Coronary artery (tissue), 2 donors: ENCODE results near the gene CTDSP1.
A peak's percentile ranks its signal among the peaks of the same experiment; 100 is the strongest.

ENCODE experiments used
- DNase-seq: peaks from one replicate; pipeline ENCODE4 v3.0.0-alpha.2; 2017; ENCODE audit warnings: low spot score
- H3K27ac ChIP-seq, 2 donors: fragments of 200-600 bp; sonication (generic); one replicate each; pipeline ENCODE4 v1.5.1; 2016 to 2019
- H3K4me3 ChIP-seq: fragments of 200-600 bp; sonication (generic); 2 replicates; pipeline ENCODE4 v1.5.1; 2016; ENCODE audit warnings: mild to moderate bottlenecking, moderate library complexity
- TF ChIP-seq, protein P1 (sequence below): fragments of 200-600 bp; sonication (generic); IDR thresholded peaks from one replicate; pipeline ENCODE4 v1.5.1; 2019; ENCODE audit warnings: antibody characterized with exemption

The CTDSP1 gene

DNA sequence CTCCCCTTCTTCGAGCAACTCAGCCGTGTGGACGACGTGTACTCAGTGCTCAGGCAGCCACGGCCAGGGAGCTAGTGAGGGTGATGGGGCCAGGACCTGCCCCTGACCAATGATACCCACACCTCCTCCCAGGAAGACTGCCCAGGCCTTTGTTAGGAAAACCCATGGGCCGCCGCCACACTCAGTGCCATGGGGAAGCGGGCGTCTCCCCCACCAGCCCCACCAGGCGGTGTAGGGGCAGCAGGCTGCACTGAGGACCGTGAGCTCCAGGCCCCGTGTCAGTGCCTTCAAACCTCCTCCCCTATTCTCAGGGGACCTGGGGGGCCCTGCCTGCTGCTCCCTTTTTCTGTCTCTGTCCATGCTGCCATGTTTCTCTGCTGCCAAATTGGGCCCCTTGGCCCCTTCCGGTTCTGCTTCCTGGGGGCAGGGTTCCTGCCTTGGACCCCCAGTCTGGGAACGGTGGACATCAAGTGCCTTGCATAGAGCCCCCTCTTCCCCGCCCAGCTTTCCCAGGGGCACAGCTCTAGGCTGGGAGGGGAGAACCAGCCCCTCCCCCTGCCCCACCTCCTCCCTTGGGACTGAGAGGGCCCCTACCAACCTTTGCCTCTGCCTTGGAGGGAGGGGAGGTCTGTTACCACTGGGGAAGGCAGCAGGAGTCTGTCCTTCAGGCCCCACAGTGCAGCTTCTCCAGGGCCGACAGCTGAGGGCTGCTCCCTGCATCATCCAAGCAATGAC lies 4.8 kb downstream of the CTDSP1 start:
- no peak overlapping the region for H3K4me3 ChIP-seq
- peak overlapping the region; percentile 79 to 95 for H3K27ac ChIP-seq
- TF ChIP-seq, protein P1, sequence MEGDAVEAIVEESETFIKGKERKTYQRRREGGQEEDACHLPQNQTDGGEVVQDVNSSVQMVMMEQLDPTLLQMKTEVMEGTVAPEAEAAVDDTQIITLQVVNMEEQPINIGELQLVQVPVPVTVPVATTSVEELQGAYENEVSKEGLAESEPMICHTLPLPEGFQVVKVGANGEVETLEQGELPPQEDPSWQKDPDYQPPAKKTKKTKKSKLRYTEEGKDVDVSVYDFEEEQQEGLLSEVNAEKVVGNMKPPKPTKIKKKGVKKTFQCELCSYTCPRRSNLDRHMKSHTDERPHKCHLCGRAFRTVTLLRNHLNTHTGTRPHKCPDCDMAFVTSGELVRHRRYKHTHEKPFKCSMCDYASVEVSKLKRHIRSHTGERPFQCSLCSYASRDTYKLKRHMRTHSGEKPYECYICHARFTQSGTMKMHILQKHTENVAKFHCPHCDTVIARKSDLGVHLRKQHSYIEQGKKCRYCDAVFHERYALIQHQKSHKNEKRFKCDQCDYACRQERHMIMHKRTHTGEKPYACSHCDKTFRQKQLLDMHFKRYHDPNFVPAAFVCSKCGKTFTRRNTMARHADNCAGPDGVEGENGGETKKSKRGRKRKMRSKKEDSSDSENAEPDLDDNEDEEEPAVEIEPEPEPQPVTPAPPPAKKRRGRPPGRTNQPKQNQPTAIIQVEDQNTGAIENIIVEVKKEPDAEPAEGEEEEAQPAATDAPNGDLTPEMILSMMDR = no peak
- DNase-seq = no peak

DNA sequence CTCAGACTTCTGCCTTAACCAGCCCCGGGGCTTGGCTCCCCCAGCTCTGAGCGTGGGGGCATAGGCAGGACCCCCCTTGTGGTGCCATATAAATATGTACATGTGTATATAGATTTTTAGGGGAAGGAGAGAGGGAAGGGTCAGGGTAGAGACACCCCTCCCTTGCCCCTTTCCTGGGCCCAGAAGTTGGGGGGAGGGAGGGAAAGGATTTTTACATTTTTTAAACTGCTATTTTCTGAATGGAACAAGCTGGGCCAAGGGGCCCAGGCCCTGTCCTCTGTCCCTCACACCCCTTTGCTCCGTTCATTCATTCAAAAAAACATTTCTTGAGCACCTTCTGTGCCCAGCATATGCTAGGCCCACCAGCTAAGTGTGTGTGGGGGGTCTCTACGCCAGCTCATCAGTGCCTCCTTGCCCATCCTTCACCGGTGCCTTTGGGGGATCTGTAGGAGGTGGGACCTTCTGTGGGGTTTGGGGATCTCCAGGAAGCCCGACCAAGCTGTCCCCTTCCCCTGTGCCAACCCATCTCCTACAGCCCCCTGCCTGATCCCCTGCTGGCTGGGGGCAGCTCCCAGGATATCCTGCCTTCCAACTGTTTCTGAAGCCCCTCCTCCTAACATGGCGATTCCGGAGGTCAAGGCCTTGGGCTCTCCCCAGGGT lies 5.5 kb downstream of the CTDSP1 start:
- no peak for DNase-seq
- TF ChIP-seq, protein P1 = no peak
- Histone ChIP-seq H3K27ac (peak overlapping the region; percentile 79 to 95), H3K4me3 (peak overlapping the region; percentile 67)

GRCh38 chr2:218405746-218406208 lies 6.1 kb downstream of the CTDSP1 start:
- peak overlapping the region; percentile 79 to 95 for H3K27ac ChIP-seq
- H3K4me3 ChIP-seq = peak overlapping the region; percentile 67
- peak; percentile 87 for DNase-seq
- TF ChIP-seq, protein P1 = no peak

- H3K4me3 ChIP-seq = peak overlapping the region; percentile 67
- H3K27ac ChIP-seq = peak overlapping the region; percentile 79 to 95
- TF ChIP-seq, protein P1 = peak; percentile 81
- peak; percentile 97 for DNase-seq
Measured at GRCh38 chr2:218406209-218406948, 6.7 kb downstream of the CTDSP1 start.

DNA sequence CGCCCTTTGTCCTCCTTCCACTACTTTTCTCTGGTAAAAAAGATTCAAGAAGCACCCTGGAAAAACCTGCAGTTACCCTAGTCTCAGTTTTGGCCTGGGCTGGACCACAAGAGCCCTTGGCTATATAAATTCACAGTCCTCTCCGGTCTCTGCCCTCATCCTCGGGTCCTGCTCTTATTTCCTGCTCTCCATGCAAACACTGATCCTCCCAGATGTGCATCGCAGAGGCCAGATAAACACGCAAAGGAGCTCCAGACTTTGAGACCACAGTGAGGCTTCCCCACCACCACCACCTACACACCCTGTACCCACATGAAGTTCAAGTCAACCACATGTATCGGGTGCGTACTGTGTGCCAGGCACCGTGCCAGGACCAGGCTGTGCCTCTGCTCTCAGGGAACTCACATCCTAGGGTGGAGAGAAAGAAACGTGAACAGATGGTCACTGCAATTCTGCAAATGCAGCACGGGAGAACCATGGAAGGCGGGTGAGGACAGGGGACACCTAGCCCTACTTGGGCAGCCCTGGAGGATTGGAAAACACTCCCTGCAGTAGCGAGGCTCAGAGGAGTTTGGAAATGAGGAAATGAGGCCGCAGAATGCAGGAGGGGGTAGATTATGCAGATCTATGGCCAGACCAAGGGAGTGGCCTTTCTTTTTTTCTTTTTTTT lies 7.4 kb downstream of the CTDSP1 start:
- TF ChIP-seq, protein P1 = no peak
- Histone ChIP-seq H3K4me3 (peak overlapping the region; percentile 67), H3K27ac (peak overlapping the region; percentile 79 to 95)
- peak; percentile 83 for DNase-seq

GRCh38 chr2:218407717-218408116 lies 8.0 kb downstream of the CTDSP1 start:
- DNase-seq = no peak
- H3K27ac ChIP-seq = no peak overlapping the region

More at GRCh38 chr2:218407717-218408116, 8.0 kb downstream of the CTDSP1 start:
- TF ChIP-seq, protein P1 = no peak
- no peak overlapping the region for H3K4me3 ChIP-seq
